Activated CD8-positive, alpha-beta T cell treated with anti-CD3 and anti-CD28 coated beads for 36 hours (primary cell): ENCODE measurements around the gene GNRH2. TPM values are rescaled to one million over a fixed set of nuclear protein-coding genes. Genes with fewer than 3 reads are reported as not detected.

Experiments used
- ATAC-seq: fragments of 200-7000 bp; cut with Tn5 transposase; one replicate; pipeline ENCODE4 v1.10.0; 2021; ENCODE audit warnings: mild to moderate bottlenecking, moderate library complexity
- CTCF ChIA-PET: fragments of 350-600 bp; sonication (Branson Sonifier 250); formaldehyde crosslinking; loops from one replicate; lab custom pipeline; 2021; ENCODE audit warnings: antibody characterized with exemption; lab: Charles Lee
- POLR2A ChIA-PET: fragments of 350-600 bp; sonication (Branson Sonifier 250); formaldehyde crosslinking; loops from one replicate; lab custom pipeline; 2021; ENCODE audit warnings: antibody characterized with exemption; lab: Charles Lee
- DNase-seq: peaks from one replicate; pipeline ENCODE4 v3.0.0-alpha.2; 2020
- H3K27ac Mint-ChIP-seq: one replicate; pipeline ENCODE4 v1.8.0; 2021; ENCODE audit warnings: mild to moderate bottlenecking, mixed read lengths
- H3K27me3 Mint-ChIP-seq: one replicate; pipeline ENCODE4 v1.8.0; 2021; ENCODE audit warnings: mixed read lengths
- H3K36me3 Mint-ChIP-seq: one replicate; pipeline ENCODE4 v1.8.0; 2021; ENCODE audit warnings: low read depth, mixed read lengths
- H3K4me1 Mint-ChIP-seq: one replicate; pipeline ENCODE4 v1.8.0; 2021; ENCODE audit warnings: low read depth, mixed read lengths
- H3K4me3 Mint-ChIP-seq: one replicate; pipeline ENCODE4 v1.8.0; 2021; ENCODE audit warnings: mild to moderate bottlenecking, moderate library complexity, mixed read lengths
- H3K9me3 Mint-ChIP-seq: one replicate; pipeline ENCODE4 v1.8.0; 2021; ENCODE audit warnings: mixed read lengths
- intact Hi-C: fragments of 100-400 bp; cut with micrococcal nuclease; formaldehyde crosslinking; loops from one replicate; pipeline ENCODE4 v1.10.0; 2022
- total RNA-seq, 2 experiments: library from RNA; stranded (reverse); gene quantifications; one replicate each; pipeline ENCODE4 v1.2.3, GENCODE V29; 2021
- TF ChIP-seq, protein P1 (sequence below): fragments of 200-600 bp; IDR thresholded peaks from one replicate; pipeline ENCODE4 v1.8.0; 2022; ENCODE audit warnings: antibody characterized with exemption, mild to moderate bottlenecking

GNRH2 gene, protein sequence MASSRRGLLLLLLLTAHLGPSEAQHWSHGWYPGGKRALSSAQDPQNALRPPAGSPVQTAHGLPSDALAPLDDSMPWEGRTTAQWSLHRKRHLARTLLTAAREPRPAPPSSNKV
- total RNA-seq, result under 1 TPM; 0.36 to 0.85 TPM

GRCh38 chr20:3043322-3043721 lies at the start of gene GNRH2:
Gene GNRH2 (plus strand): TSS chr20:3043622. CDS start chr20:3044415, 793 bp downstream.
- no peaks in the 10 kb centered on the region for H3K9me3 Mint-ChIP-seq
- no peak within 1 kb of the TSS for H3K27ac Mint-ChIP-seq
- DNase-seq (no peak), ATAC-seq (no peak)
- H3K4me3 Mint-ChIP-seq, result no peak within 1 kb of the TSS
- H3K4me1 Mint-ChIP-seq, result peaks cover 16% of the 10 kb centered on the region
- ChIA-PET CTCF (interaction anchor here (1.4 to 2.1 kb wide), 2 partner anchors 10 to 177 kb away, joined by 3 to 9 read pairs; no protein-coding TSS in a partner anchor), POLR2A (interaction anchor here (2.0 kb wide), 1 partner anchor 13 kb away, joined by 4 read pairs; no protein-coding TSS in a partner anchor)
- H3K27me3 Mint-ChIP-seq, result no peaks in the 10 kb centered on the region
- H3K36me3 Mint-ChIP-seq, result peaks cover 24% of the 10 kb centered on the region
- TF ChIP-seq, protein P1, sequence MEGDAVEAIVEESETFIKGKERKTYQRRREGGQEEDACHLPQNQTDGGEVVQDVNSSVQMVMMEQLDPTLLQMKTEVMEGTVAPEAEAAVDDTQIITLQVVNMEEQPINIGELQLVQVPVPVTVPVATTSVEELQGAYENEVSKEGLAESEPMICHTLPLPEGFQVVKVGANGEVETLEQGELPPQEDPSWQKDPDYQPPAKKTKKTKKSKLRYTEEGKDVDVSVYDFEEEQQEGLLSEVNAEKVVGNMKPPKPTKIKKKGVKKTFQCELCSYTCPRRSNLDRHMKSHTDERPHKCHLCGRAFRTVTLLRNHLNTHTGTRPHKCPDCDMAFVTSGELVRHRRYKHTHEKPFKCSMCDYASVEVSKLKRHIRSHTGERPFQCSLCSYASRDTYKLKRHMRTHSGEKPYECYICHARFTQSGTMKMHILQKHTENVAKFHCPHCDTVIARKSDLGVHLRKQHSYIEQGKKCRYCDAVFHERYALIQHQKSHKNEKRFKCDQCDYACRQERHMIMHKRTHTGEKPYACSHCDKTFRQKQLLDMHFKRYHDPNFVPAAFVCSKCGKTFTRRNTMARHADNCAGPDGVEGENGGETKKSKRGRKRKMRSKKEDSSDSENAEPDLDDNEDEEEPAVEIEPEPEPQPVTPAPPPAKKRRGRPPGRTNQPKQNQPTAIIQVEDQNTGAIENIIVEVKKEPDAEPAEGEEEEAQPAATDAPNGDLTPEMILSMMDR, result no peak
- intact Hi-C loops, result no loop called here

DNA sequence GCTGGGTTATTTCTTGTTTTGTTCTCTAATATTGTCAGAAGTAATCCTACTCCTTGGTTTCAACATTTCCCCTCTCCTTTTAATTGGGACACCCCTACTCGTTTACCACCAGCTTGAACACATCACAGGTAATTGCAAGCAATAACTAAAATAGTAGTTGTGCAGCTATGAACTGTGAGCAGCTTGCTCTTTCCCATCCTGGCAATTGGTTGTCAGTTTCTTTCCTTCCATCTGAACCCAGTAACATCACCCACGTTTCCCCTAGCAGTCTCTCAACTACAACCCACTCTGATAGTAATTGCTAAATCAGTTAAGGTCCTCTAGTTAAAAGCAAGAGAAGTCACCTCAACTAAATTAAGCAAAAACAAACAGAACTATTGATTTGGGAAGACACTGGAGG lies 47.6 kb upstream of the GNRH2 start:
- H3K27ac Mint-ChIP-seq, result no peak overlapping the region
- H3K36me3 Mint-ChIP-seq, result peaks cover 35% of the 10 kb centered on the region
- no peak for ATAC-seq
- CTCF ChIA-PET, result interaction anchor here (1.2 to 1.5 kb wide), 2 partner anchors 9 to 131 kb away, joined by 3 read pairs; no protein-coding TSS in a partner anchor
- no peaks in the 10 kb centered on the region for H3K27me3 Mint-ChIP-seq
- POLR2A ChIA-PET, result no interaction called here
- no peaks in the 10 kb centered on the region for H3K9me3 Mint-ChIP-seq
- TF ChIP-seq, protein P1, result no peak
- DNase-seq, result no peak
- intact Hi-C loops, result no loop called here
- no peak overlapping the region for H3K4me3 Mint-ChIP-seq
- peaks cover 7% of the 10 kb centered on the region for H3K4me1 Mint-ChIP-seq

DNA sequence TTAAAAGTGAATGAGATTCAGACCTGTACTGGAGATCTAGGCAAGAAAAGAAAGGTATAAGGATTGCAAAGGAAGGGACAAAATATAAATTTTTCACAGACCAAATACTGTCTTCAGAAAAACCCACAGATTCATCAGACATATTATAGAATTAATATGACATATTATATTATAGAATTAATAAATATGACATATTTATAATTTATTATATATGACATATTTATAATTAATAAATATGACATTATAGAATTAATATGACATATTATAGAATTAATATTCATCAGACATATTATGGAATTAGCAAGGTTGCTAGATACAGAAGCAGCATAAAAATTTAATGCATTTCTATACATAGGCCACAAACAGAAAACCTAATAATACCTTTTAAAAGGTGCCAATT lies 44.7 kb upstream of the GNRH2 start:
- Mint-ChIP-seq H3K36me3 (peaks cover 25% of the 10 kb centered on the region), H3K4me1 (peaks cover 2% of the 10 kb centered on the region), H3K27me3 (no peaks in the 10 kb centered on the region), H3K4me3 (no peak overlapping the region), H3K27ac (no peak overlapping the region), H3K9me3 (no peaks in the 10 kb centered on the region)
- CTCF ChIA-PET, result interaction anchor here (0.8 kb wide), 1 partner anchor 12 kb away, joined by 4 read pairs; no protein-coding TSS in a partner anchor
- POLR2A ChIA-PET, result interaction anchor here (0.6 kb wide), 1 partner anchor 13 kb away, joined by 3 read pairs; no protein-coding TSS in a partner anchor
- DNase-seq (no peak), ATAC-seq (no peak)
- intact Hi-C loops, result no loop called here
- TF ChIP-seq, protein P1, result no peak

- Mint-ChIP-seq H3K9me3 (no peaks in the 10 kb centered on the region), H3K27ac (no peak overlapping the region), H3K36me3 (peaks cover 24% of the 10 kb centered on the region), H3K4me3 (no peak overlapping the region), H3K4me1 (peaks cover 2% of the 10 kb centered on the region), H3K27me3 (no peaks in the 10 kb centered on the region)
- ChIA-PET POLR2A (interaction anchor here (0.6 kb wide), 2 partner anchors 64 to 149 kb away, joined by 3 to 5 read pairs; no protein-coding TSS in a partner anchor), CTCF (interaction anchor here (1.2 kb wide), 1 partner anchor 17 kb away, joined by 3 read pairs; no protein-coding TSS in a partner anchor)
- TF ChIP-seq, protein P1, result no peak
- no peak for ATAC-seq
- no peak for DNase-seq
- intact Hi-C loops, result no loop called here
Measured at GRCh38 chr20:3000852-3001523, 42.4 kb upstream of the GNRH2 start.

- intact Hi-C loops, result no loop called here
Measured at GRCh38 chr20:3003416-3003815, 40.0 kb upstream of the GNRH2 start.

More at GRCh38 chr20:3003416-3003815, 40.0 kb upstream of the GNRH2 start:
- ChIA-PET CTCF (no interaction called here), POLR2A (interaction anchor here (0.6 kb wide), 1 partner anchor 396 kb away, joined by 3 read pairs; no protein-coding TSS in a partner anchor)
- Mint-ChIP-seq H3K27me3 (no peaks in the 10 kb centered on the region), H3K9me3 (no peaks in the 10 kb centered on the region), H3K4me1 (no peaks in the 10 kb centered on the region), H3K4me3 (no peak overlapping the region), H3K27ac (no peak overlapping the region), H3K36me3 (peaks cover 27% of the 10 kb centered on the region)
- DNase-seq (no peak), ATAC-seq (no peak)
- TF ChIP-seq, protein P1, result no peak
